Mesenchymal stem cell (in vitro differentiated cells and primary cell): ENCODE results near the gene ESPL1.

ENCODE experiments used
- DNase-seq: peaks from one replicate; pipeline ENCODE4 v3.0.0-alpha.2; 2013
- H2AFZ ChIP-seq: one replicate; pipeline ENCODE4 v1.6.1; 2013; ENCODE audit warnings: low read depth, mild to moderate bottlenecking, control low read depth, inconsistent platforms, low read length, moderate library complexity
- H2AK5ac ChIP-seq: 2 replicates; pipeline ENCODE4 v1.6.1; 2013; ENCODE audit warnings: low read length, moderate library complexity, mild to moderate bottlenecking, inconsistent platforms; ENCODE audit not compliant: severe bottlenecking
- H2BK120ac ChIP-seq: one replicate; pipeline ENCODE4 v1.6.1; 2013; ENCODE audit warnings: low read depth, mild to moderate bottlenecking, inconsistent platforms, low read length, moderate library complexity
- H2BK12ac ChIP-seq, 2 experiments: one replicate each; pipeline ENCODE4 v1.6.1; 2013; ENCODE audit warnings: inconsistent platforms in 2 of 2, low read length in 2 of 2, mild to moderate bottlenecking in 2 of 2, moderate library complexity in 2 of 2, control low read depth in 1 of 2
- H2BK15ac ChIP-seq: one replicate; pipeline ENCODE4 v1.6.1; 2013; ENCODE audit warnings: mild to moderate bottlenecking, low read depth, inconsistent platforms; ENCODE audit not compliant: poor library complexity, severe bottlenecking
- H2BK5ac ChIP-seq: 2 replicates; pipeline ENCODE4 v1.6.1; 2013; ENCODE audit warnings: low read depth, mild to moderate bottlenecking, low read length, control low read depth, inconsistent platforms; ENCODE audit not compliant: poor library complexity, severe bottlenecking
- H3K14ac ChIP-seq, 2 experiments: one replicate each; pipeline ENCODE4 v1.6.1; 2013; ENCODE audit warnings: inconsistent platforms in 2 of 2, low read length in 2 of 2, control low read depth in 1 of 2, mild to moderate bottlenecking in 1 of 2, moderate library complexity in 1 of 2
- H3K18ac ChIP-seq, 2 experiments: one replicate each; pipeline ENCODE4 v1.6.1; 2013; ENCODE audit warnings: inconsistent platforms in 2 of 2, low read length in 2 of 2, control low read depth in 1 of 2, low read depth in 1 of 2, mild to moderate bottlenecking in 1 of 2
- H3K23ac ChIP-seq, 2 experiments: one replicate each; pipeline ENCODE4 v1.6.1; 2013; ENCODE audit warnings: inconsistent platforms in 2 of 2, low read length in 2 of 2, mild to moderate bottlenecking in 2 of 2, moderate library complexity in 2 of 2, control low read depth in 1 of 2
- H3K27ac ChIP-seq: 2 replicates; pipeline ENCODE4 v1.5.1; 2013; ENCODE audit warnings: mild to moderate bottlenecking, moderate library complexity, low read length, control low read depth, inconsistent platforms; ENCODE audit not compliant: poor library complexity, severe bottlenecking
- H3K27me3 ChIP-seq, 2 experiments: 2 replicates each; pipeline versions ENCODE4 v1.6.1 to v1.7.0; 2013; ENCODE audit warnings: low read length in 2 of 2, mild to moderate bottlenecking in 2 of 2, moderate library complexity in 2 of 2, control low read depth in 1 of 2, inconsistent platforms in 1 of 2; ENCODE audit not compliant: control insufficient read depth in 1 of 2, insufficient read depth in 1 of 2
- H3K36me3 ChIP-seq, 2 experiments: 2 replicates each; pipeline versions ENCODE4 v1.6.1 to v1.7.0; 2013; ENCODE audit warnings: low read length in 2 of 2, control low read depth in 1 of 2, inconsistent platforms in 1 of 2, low read depth in 1 of 2, mild to moderate bottlenecking in 1 of 2; ENCODE audit not compliant: insufficient read depth in 2 of 2, control insufficient read depth in 1 of 2
- H3K4ac ChIP-seq, 2 experiments: one replicate each; pipeline ENCODE4 v1.6.1; 2013; ENCODE audit warnings: inconsistent platforms in 2 of 2, low read length in 2 of 2, mild to moderate bottlenecking in 2 of 2, moderate library complexity in 2 of 2, control low read depth in 1 of 2, low read depth in 1 of 2
- H3K4me1 ChIP-seq: 2 replicates; pipeline ENCODE4 v1.6.1; 2013; ENCODE audit warnings: low read depth, low read length, control low read depth; ENCODE audit not compliant: control insufficient read depth, insufficient read depth
- H3K4me2 ChIP-seq: 2 replicates; pipeline ENCODE4 v1.6.1; 2013; ENCODE audit warnings: low read length, mild to moderate bottlenecking, inconsistent platforms; ENCODE audit not compliant: poor library complexity, severe bottlenecking
- H3K4me3 ChIP-seq, 2 experiments: 2 replicates each; pipeline versions ENCODE4 v1.5.1 to v1.7.0; 2013; ENCODE audit warnings: low read length in 2 of 2, mild to moderate bottlenecking in 2 of 2, control low read depth in 1 of 2, low read depth in 1 of 2; ENCODE audit not compliant: insufficient read depth in 1 of 2
- H3K79me1 ChIP-seq: replicated peaks from 2 replicates; pipeline ENCODE4 v1.6.1; 2013; ENCODE audit warnings: mild to moderate bottlenecking, control low read depth, low read length, inconsistent platforms; ENCODE audit not compliant: poor library complexity, severe bottlenecking
- H3K9ac ChIP-seq: 2 replicates; pipeline ENCODE4 v1.7.0; 2013; ENCODE audit warnings: mild to moderate bottlenecking, low read length, moderate library complexity
- H3K9me3 ChIP-seq: 2 replicates; pipeline ENCODE4 v1.7.0; 2013; ENCODE audit warnings: mild to moderate bottlenecking, low read length; ENCODE audit not compliant: control insufficient read depth
- H4K8ac ChIP-seq: one replicate; pipeline ENCODE4 v1.6.1; 2013; ENCODE audit warnings: inconsistent platforms, mild to moderate bottlenecking, low read length, moderate library complexity
- H4K91ac ChIP-seq: one replicate; pipeline ENCODE4 v1.6.1; 2013; ENCODE audit warnings: mild to moderate bottlenecking, low read length, inconsistent platforms
- WGBS: methylation state at CpG from one replicate; pipeline ENCODE4 v1.1.7; 2013; ENCODE audit warnings: mixed read lengths; 5-methylcytosine and 5-hydroxymethylcytosine counted together

ESPL1 gene

GRCh38 chr12:53299101-53299453, 31.0 kb downstream of the ESPL1 start:
- peak overlapping the region; percentile 46 for H3K4me2 ChIP-seq
- H3K14ac ChIP-seq = no peak overlapping the region
- peak overlapping the region; percentile 87 for H4K8ac ChIP-seq
- no peak overlapping the region for H2AFZ ChIP-seq
- H2AK5ac ChIP-seq = no peak overlapping the region
- H3K4me3 ChIP-seq = peak overlapping the region in 1 of 2 experiments; percentile 87
- no peak overlapping the region for H3K23ac ChIP-seq
- H3K79me1 ChIP-seq = peaks cover 16% of the 10 kb centered on the region
- 46% methylated on average over 5 of the region's 5 CpGs for WGBS
- peak; percentile 95 for DNase-seq
- no peak overlapping the region for H2BK12ac ChIP-seq
- H2BK5ac ChIP-seq = no peak overlapping the region
- H3K18ac ChIP-seq = peak overlapping the region; percentile 16 to 28
- H3K4me1 ChIP-seq = peaks cover 21% of the 10 kb centered on the region
- peaks cover 26 to 53% of the 10 kb centered on the region in 2 experiments for H3K36me3 ChIP-seq
- no peak overlapping the region for H4K91ac ChIP-seq
- no peak overlapping the region for H2BK15ac ChIP-seq
- H3K4ac ChIP-seq = peak overlapping the region in 1 of 2 experiments; percentile 72
- H3K27ac ChIP-seq = peak overlapping the region; percentile 56
- H3K9ac ChIP-seq = peak overlapping the region; percentile 98
- no peaks in the 10 kb centered on the region for H3K27me3 ChIP-seq
- H2BK120ac ChIP-seq = no peak overlapping the region
- H3K9me3 ChIP-seq = no peaks in the 10 kb centered on the region

- Histone ChIP-seq H2BK12ac (peak within 1 kb of the TSS in 1 of 2 experiments; percentile 29), H3K14ac (peak within 1 kb of the TSS in 1 of 2 experiments; percentile 81), H3K9me3 (no peaks in the 10 kb centered on the region), H3K27me3 (no peaks in the 10 kb centered on the region), H3K4me1 (peaks cover 21% of the 10 kb centered on the region), H3K23ac (peak within 1 kb of the TSS; percentile 39 to 91), H2BK120ac (no peak within 1 kb of the TSS), H3K4me2 (peak within 1 kb of the TSS; percentile 83), H2AK5ac (peak within 1 kb of the TSS; percentile 73), H2BK5ac (no peak within 1 kb of the TSS), H3K79me1 (peaks cover 17% of the 10 kb centered on the region), H3K36me3 (peaks cover 26 to 56% of the 10 kb centered on the region in 2 experiments), H3K4ac (peak within 1 kb of the TSS; percentile 56 to 86), H3K27ac (peak within 1 kb of the TSS; percentile 63), H2BK15ac (peak within 1 kb of the TSS; percentile 60), H4K8ac (peak within 1 kb of the TSS; percentile 89), H2AFZ (peak within 1 kb of the TSS; percentile 3), H3K18ac (peak within 1 kb of the TSS; percentile 41 to 83), H3K9ac (peak within 1 kb of the TSS; percentile 98), H3K4me3 (peak within 1 kb of the TSS; percentile 87), H4K91ac (peak within 1 kb of the TSS; percentile 60)
- DNase-seq = peak; percentile 92
- 2% methylated on average over 51 of the region's 51 CpGs for WGBS
Measured at GRCh38 chr12:53299454-53300180, 31.5 kb downstream of the ESPL1 start, which contains the start of gene MYG1. TSS of gene MYG1 (plus strand) at chr12:53299695. CDS start at chr12:53299738, 43 bp downstream.

GRCh38 chr12:53300187-53300586, 32.1 kb downstream of the ESPL1 start:
- no peaks in the 10 kb centered on the region for H3K9me3 ChIP-seq
- peak overlapping the region; percentile 87 for H3K4me3 ChIP-seq
- no peaks in the 10 kb centered on the region for H3K27me3 ChIP-seq
- peaks cover 18% of the 10 kb centered on the region for H3K4me1 ChIP-seq
- H3K27ac ChIP-seq = peak overlapping the region; percentile 63
- H2AFZ ChIP-seq = no peak overlapping the region
- peak overlapping the region; percentile 39 to 91 for H3K23ac ChIP-seq
- H3K36me3 ChIP-seq = peaks cover 26 to 58% of the 10 kb centered on the region in 2 experiments
- 2% methylated on average over 12 of the region's 12 CpGs for WGBS
- no peak overlapping the region for H2BK5ac ChIP-seq
- peak overlapping the region; percentile 57 for H2BK15ac ChIP-seq
- H3K79me1 ChIP-seq = peaks cover 17% of the 10 kb centered on the region
- peak overlapping the region in 1 of 2 experiments; percentile 29 for H2BK12ac ChIP-seq
- H3K9ac ChIP-seq = peak overlapping the region; percentile 98
- peak overlapping the region; percentile 56 to 86 for H3K4ac ChIP-seq
- peak overlapping the region; percentile 73 for H2AK5ac ChIP-seq
- H3K14ac ChIP-seq = peak overlapping the region in 1 of 2 experiments; percentile 81
- no peak overlapping the region for H2BK120ac ChIP-seq
- peak overlapping the region; percentile 60 for H4K91ac ChIP-seq
- peak overlapping the region; percentile 41 to 83 for H3K18ac ChIP-seq
- peak overlapping the region; percentile 83 for H3K4me2 ChIP-seq
- H4K8ac ChIP-seq = peak overlapping the region; percentile 89
- DNase-seq = peak; percentile 82

- Histone ChIP-seq H3K4me1 (peaks cover 14% of the 10 kb centered on the region), H4K8ac (peak overlapping the region; percentile 7)
Measured at GRCh38 chr12:53302903-53303302, 34.8 kb downstream of the ESPL1 start.

More at GRCh38 chr12:53302903-53303302, 34.8 kb downstream of the ESPL1 start:
- H3K4me3 ChIP-seq = no peak overlapping the region
- H2AFZ ChIP-seq = no peak overlapping the region
- no peak overlapping the region for H3K27ac ChIP-seq
- H3K36me3 ChIP-seq = peaks cover 46 to 72% of the 10 kb centered on the region in 2 experiments
- H3K9me3 ChIP-seq = no peaks in the 10 kb centered on the region
- H3K14ac ChIP-seq = no peak overlapping the region
- H2AK5ac ChIP-seq = no peak overlapping the region
- no peak overlapping the region for H2BK15ac ChIP-seq
- no peak overlapping the region for H3K4me2 ChIP-seq
- no peak overlapping the region for H3K9ac ChIP-seq
- no peak overlapping the region for H2BK120ac ChIP-seq
- H3K79me1 ChIP-seq = peaks cover 24% of the 10 kb centered on the region
- H3K27me3 ChIP-seq = no peaks in the 10 kb centered on the region
- H2BK12ac ChIP-seq = no peak overlapping the region
- peak overlapping the region in 1 of 2 experiments; percentile 37 for H3K4ac ChIP-seq
- no peak overlapping the region for H4K91ac ChIP-seq
- H3K23ac ChIP-seq = no peak overlapping the region
- WGBS = 100% methylated on average over 4 of the region's 5 CpGs
- DNase-seq = no peak
- no peak overlapping the region for H2BK5ac ChIP-seq
- no peak overlapping the region for H3K18ac ChIP-seq
